ENCODE results near the gene SECISBP2. TPM values are rescaled to one million over a fixed set of nuclear protein-coding genes. Genes with fewer than 3 reads are reported as not detected.

SECISBP2 gene
- total and polyA plus RNA-seq, 2 of the 13 experiments (the other 11 are each of a cell fraction or from before 2014, with no cell fraction given) = 32.4 to 38.0 TPM

- TF ChIP-seq KIAA2018 (CRISPR knock-in tag; IDR thresholded peaks at IDR 0.05; ENCODE audit: borderline replicate concordance) = no peak; the same call in 1 of the 2 replicates
- peak; percentile 54 for TF ChIP-seq ZBTB7A (CRISPR knock-in tag; IDR thresholded peaks at IDR 0.05)
- TF ChIP-seq DNMT1 (CRISPR knock-in tag; IDR thresholded peaks at IDR 0.05) = peak; percentile 94; the same call in 1 of the 2 replicates
- no peak for TF ChIP-seq ZNF570 (CRISPR knock-in tag; IDR thresholded peaks at IDR 0.05; ENCODE audit: borderline replicate concordance)
- TF ChIP-seq IRF1 (CRISPR knock-in tag; IDR thresholded peaks at IDR 0.05; ENCODE audit: low read depth) = no peak
- TF ChIP-seq ZNF878 (CRISPR knock-in tag; IDR thresholded peaks at IDR 0.05) = 0 out of 2 replicates have a peak, but pooled peaks have one; percentile 67
- TF ChIP-seq RXRA (CRISPR knock-in tag; IDR thresholded peaks at IDR 0.05) = peak; percentile 75; the same call in 1 of the 2 replicates
- peak; percentile 56; the same call in 1 of the 2 replicates for TF ChIP-seq ZNF691 (CRISPR knock-in tag; IDR thresholded peaks at IDR 0.05; ENCODE audit: borderline replicate concordance, low read depth)
- 0 out of 2 replicates have a peak, but pooled peaks have one; percentile 61 for TF ChIP-seq ZNF780A (CRISPR knock-in tag; IDR thresholded peaks at IDR 0.05)
- no peak for TF ChIP-seq RFX1 (IDR thresholded peaks at IDR 0.05)
- TF ChIP-seq DMAP1 (CRISPR knock-in tag; IDR thresholded peaks at IDR 0.05) = peak; percentile 100
- TF ChIP-seq ARHGAP35 (CRISPR knock-in tag; IDR thresholded peaks at IDR 0.05; ENCODE audit: borderline replicate concordance) = peak; percentile 95
- peak; percentile 83; the same call in 1 of the 2 replicates for TF ChIP-seq ZNF772 (CRISPR knock-in tag; IDR thresholded peaks at IDR 0.05)
- no peak for TF ChIP-seq HHEX (CRISPR knock-in tag; IDR thresholded peaks at IDR 0.05)
- TF ChIP-seq SIN3B (IDR thresholded peaks at IDR 0.05; ENCODE audit: low read length) = peak; percentile 71
- TF ChIP-seq ZNF747 (CRISPR knock-in tag; IDR thresholded peaks at IDR 0.05; ENCODE audit: borderline replicate concordance) = peak; percentile 83; the same call in 1 of the 2 replicates
- TF ChIP-seq KAT8 (CRISPR knock-in tag; IDR thresholded peaks at IDR 0.05) = peak; percentile 98
- TF ChIP-seq ZNF224 (CRISPR knock-in tag; IDR thresholded peaks at IDR 0.05) = peak; percentile 88; the same call in 1 of the 2 replicates
- TF ChIP-seq ATM (IDR thresholded peaks at IDR 0.05; ENCODE audit: borderline replicate concordance) = no peak
- TF ChIP-seq PRPF4 (IDR thresholded peaks at IDR 0.05; ENCODE audit: low read depth, low read length, poor library complexity, severe bottlenecking) = no peak
- peak; percentile 100 for TF ChIP-seq RBFOX2 (IDR thresholded peaks at IDR 0.05; ENCODE audit: low read depth, low read length)
Observed at GRCh38 chr9:89318123-89319014, at the start of gene SECISBP2 (continued).
